ENCODE data around the gene ACER2. TPM values are rescaled to one million over a fixed set of nuclear protein-coding genes. Genes with fewer than 3 reads are reported as not detected.

Gene ACER2
- total RNA-seq, 1 donor from 2014 or later: 0.70 TPM

GRCh38 chr9:19440376-19440775, 31.6 kb downstream of the ACER2 start:
- no peak overlapping the region for H3K27ac Mint-ChIP-seq (ENCODE audit: unreplicated experiment)
- H3K4me3 Mint-ChIP-seq (ENCODE audit: unreplicated experiment): no peak overlapping the region
- DNase-seq (ENCODE audit: extremely low spot score, unreplicated experiment): no peak
- H3K27me3 Mint-ChIP-seq (ENCODE audit: unreplicated experiment): no peaks in the 10 kb centered on the region
- H3K4me1 Mint-ChIP-seq (ENCODE audit: unreplicated experiment): no peaks in the 10 kb centered on the region
- no peak for TF ChIP-seq CTCF (IDR thresholded peaks at IDR 0.05)
- H3K9me3 Mint-ChIP-seq (ENCODE audit: unreplicated experiment): no peaks in the 10 kb centered on the region
- no peaks in the 10 kb centered on the region for H3K36me3 Mint-ChIP-seq (ENCODE audit: unreplicated experiment)

DNA sequence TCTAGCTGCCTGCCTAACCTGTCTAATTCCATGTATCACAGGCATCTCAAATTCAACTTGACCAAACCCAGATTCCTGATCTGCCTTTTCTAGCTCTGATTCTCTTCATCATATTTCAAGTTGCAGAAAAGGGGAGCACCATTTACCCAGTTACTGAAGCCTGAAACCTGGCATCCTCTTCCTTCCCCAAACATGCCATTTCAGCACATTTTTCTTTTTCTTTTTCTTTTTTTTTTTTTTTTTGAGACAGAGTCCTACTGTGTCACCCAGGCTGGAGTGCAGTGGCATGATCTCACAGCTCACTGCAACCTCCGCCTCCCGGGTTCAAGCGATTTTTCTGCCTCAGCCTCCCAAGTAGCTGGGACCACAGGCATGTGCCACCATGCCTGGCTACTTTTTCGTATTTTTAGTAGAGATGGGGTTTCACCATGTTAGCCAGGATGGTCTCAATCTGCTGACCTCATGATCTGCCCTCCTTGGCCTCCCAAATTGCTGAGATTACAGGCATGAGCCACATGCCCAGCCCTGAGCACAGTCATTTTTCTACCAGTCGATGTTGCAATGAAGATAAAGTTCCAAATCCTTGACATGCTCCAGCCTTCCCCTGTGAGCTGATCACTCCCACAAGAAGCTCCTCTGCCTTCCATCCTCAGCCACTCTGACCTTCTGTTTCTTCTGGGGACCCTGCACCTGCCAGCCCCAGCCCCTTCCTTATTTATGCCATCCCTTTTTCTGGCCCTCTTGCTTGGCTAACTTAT, 32.2 kb downstream of the ACER2 start:
- Mint-ChIP-seq H3K4me1 (ENCODE audit: unreplicated experiment) (no peaks in the 10 kb centered on the region), H3K36me3 (ENCODE audit: unreplicated experiment) (no peaks in the 10 kb centered on the region), H3K27ac (ENCODE audit: unreplicated experiment) (no peak overlapping the region), H3K4me3 (ENCODE audit: unreplicated experiment) (no peak overlapping the region), H3K9me3 (ENCODE audit: unreplicated experiment) (no peaks in the 10 kb centered on the region), H3K27me3 (ENCODE audit: unreplicated experiment) (no peaks in the 10 kb centered on the region)
- no peak for DNase-seq (ENCODE audit: extremely low spot score, unreplicated experiment)
- no peak for TF ChIP-seq CTCF (IDR thresholded peaks at IDR 0.05)

- no peak for DNase-seq (ENCODE audit: extremely low spot score, unreplicated experiment)
- no peaks in the 10 kb centered on the region for H3K9me3 Mint-ChIP-seq (ENCODE audit: unreplicated experiment)
- H3K4me1 Mint-ChIP-seq (ENCODE audit: unreplicated experiment): no peaks in the 10 kb centered on the region
- H3K27me3 Mint-ChIP-seq (ENCODE audit: unreplicated experiment): no peaks in the 10 kb centered on the region
- no peak overlapping the region for H3K27ac Mint-ChIP-seq (ENCODE audit: unreplicated experiment)
- no peaks in the 10 kb centered on the region for H3K36me3 Mint-ChIP-seq (ENCODE audit: unreplicated experiment)
- H3K4me3 Mint-ChIP-seq (ENCODE audit: unreplicated experiment): no peak overlapping the region
- no peak for TF ChIP-seq CTCF (IDR thresholded peaks at IDR 0.05)
Measured at GRCh38 chr9:19441730-19442129, 32.9 kb downstream of the ACER2 start.

- Mint-ChIP-seq H3K36me3 (ENCODE audit: unreplicated experiment) (no peaks in the 10 kb centered on the region), H3K4me1 (ENCODE audit: unreplicated experiment) (no peaks in the 10 kb centered on the region), H3K27ac (ENCODE audit: unreplicated experiment) (no peak overlapping the region), H3K27me3 (ENCODE audit: unreplicated experiment) (no peaks in the 10 kb centered on the region), H3K9me3 (ENCODE audit: unreplicated experiment) (no peaks in the 10 kb centered on the region), H3K4me3 (ENCODE audit: unreplicated experiment) (no peak overlapping the region)
- DNase-seq (ENCODE audit: extremely low spot score, unreplicated experiment): no peak
- no peak for TF ChIP-seq CTCF (IDR thresholded peaks at IDR 0.05)
Measured at GRCh38 chr9:19442240-19442639, 33.4 kb downstream of the ACER2 start.

- Mint-ChIP-seq H3K36me3 (ENCODE audit: unreplicated experiment) (no peaks in the 10 kb centered on the region), H3K27me3 (ENCODE audit: unreplicated experiment) (no peaks in the 10 kb centered on the region), H3K4me1 (ENCODE audit: unreplicated experiment) (no peaks in the 10 kb centered on the region), H3K9me3 (ENCODE audit: unreplicated experiment) (no peaks in the 10 kb centered on the region), H3K4me3 (ENCODE audit: unreplicated experiment) (no peak overlapping the region), H3K27ac (ENCODE audit: unreplicated experiment) (no peak overlapping the region)
- no peak for DNase-seq (ENCODE audit: extremely low spot score, unreplicated experiment)
- no peak for TF ChIP-seq CTCF (IDR thresholded peaks at IDR 0.05)
Measured at GRCh38 chr9:19445452-19445851, 36.6 kb downstream of the ACER2 start.

Data from osteocyte (in vitro differentiated cells).